ENCODE measurements around the gene ECM1. TPM values are rescaled to one million over a fixed set of nuclear protein-coding genes. Genes with fewer than 3 reads are reported as not detected.

ECM1 gene
- total and polyA plus RNA-seq, 2 donors (not counting 3 experiments of a cell fraction or from before 2014, with no cell fraction given): 7.2 to 16.6 TPM

- Histone ChIP-seq H3K9me3 (replicated peaks; ENCODE audit: control insufficient read depth, insufficient read depth, low read length) (no peaks in the 10 kb centered on the region), H2AFZ (ENCODE audit: low read depth, low read length) (no peak overlapping the region), H3K79me2 (ENCODE audit: control insufficient read depth, insufficient read depth, low read length) (no peaks in the 10 kb centered on the region), H4K20me1 (replicated peaks; ENCODE audit: control insufficient read depth, extremely low read depth, insufficient read depth, low read length) (no peaks in the 10 kb centered on the region), H3K27ac (ENCODE audit: insufficient read depth, low read depth, low read length) (no peak overlapping the region), H3K27me3 (ENCODE audit: control insufficient read depth in 2 of 2, insufficient read depth in 2 of 2, low read length in 2 of 2) (no peaks in the 10 kb centered on the region), H3K4me2 (ENCODE audit: insufficient read depth, low read length) (no peak overlapping the region), H3K36me3 (ENCODE audit: control insufficient read depth in 2 of 2, extremely low read depth in 1 of 2, insufficient read depth in 2 of 2, low read length in 2 of 2) (no peaks in the 10 kb centered on the region), H3K9ac (replicated peaks; ENCODE audit: extremely low read depth, insufficient read depth, low read length) (no peak overlapping the region), H3K4me1 (ENCODE audit: control insufficient read depth, extremely low read depth, insufficient read depth, low read length) (peaks cover 6% of the 10 kb centered on the region), H3K4me3 (replicated peaks in 1 of 3; ENCODE audit: insufficient read depth in 1 of 3, low read depth in 1 of 3, low read length in 3 of 3) (no peak overlapping the region), H3K9me1 (replicated peaks; ENCODE audit: control insufficient read depth, extremely low read depth, insufficient read depth, low read length) (no peaks in the 10 kb centered on the region)
- FAIRE-seq: no peak
- no TSS peak for BruUV-seq (replicated peaks)
- ChIA-PET POLR2A (no interaction called here), CTCF (no interaction called here)
- DNase-seq (ENCODE audit: low read depth, low spot score): no peak
- dilution Hi-C loops (cut with MboI; ENCODE audit: extremely low pct_ligation_motif_present, low sequenced_read_pairs) (no loop called here), intact Hi-C loops (cut with micrococcal nuclease) (loop anchor here (2.0 kb wide), 1 partner anchor 27 kb away; the partner anchor contains the start of gene TARS2)
- TF ChIP-seq CTCF (IDR thresholded peaks at IDR 0.05; ENCODE audit: extremely low read depth in 1 of 2, insufficient read depth in 1 of 2, low read depth in 1 of 2, low read length in 2 of 2): no peak
- TF ChIP-seq FOS (IDR thresholded peaks at IDR 0.05; ENCODE audit: borderline replicate concordance, insufficient read depth, low read length): no peak
- no peak for TF ChIP-seq JUN (IDR thresholded peaks at IDR 0.05; ENCODE audit: borderline replicate concordance, insufficient read depth, insufficient read length, low read depth)
- TF ChIP-seq GATA2 (IDR thresholded peaks at IDR 0.05; ENCODE audit: insufficient read depth, insufficient read length, low read depth, low read length): no peak
These were observed 6.4 kb downstream of the ECM1 start for GRCh38 chr1:150514260-150514659.

GRCh38 chr1:150514913-150515327, 7.0 kb downstream of the ECM1 start:
- no TSS peak for BruUV-seq (replicated peaks)
- no peak for FAIRE-seq
- POLR2A ChIA-PET: no interaction called here

More at GRCh38 chr1:150514913-150515327, 7.0 kb downstream of the ECM1 start:
- intact Hi-C loops (cut with micrococcal nuclease) (loop anchor here (1.0 to 5.0 kb wide), 4 partner anchors 17 to 148 kb away; partner anchors contain the start of gene TARS2), dilution Hi-C loops (cut with MboI; ENCODE audit: extremely low pct_ligation_motif_present, low sequenced_read_pairs) (no loop called here)
- CTCF ChIA-PET: interaction anchor here (1.0 to 3.1 kb wide), 9 partner anchors 7 to 408 kb away, joined by 3 to 24 read pairs (median 7); partner anchors contain the start of gene ECM1
- H2AFZ ChIP-seq (ENCODE audit: low read depth, low read length): peak overlapping the region; percentile 78
- H3K4me2 ChIP-seq (ENCODE audit: insufficient read depth, low read length): peak overlapping the region; percentile 67
- no peak for DNase-seq (ENCODE audit: low read depth, low spot score)
- H3K4me1 ChIP-seq (ENCODE audit: control insufficient read depth, extremely low read depth, insufficient read depth, low read length): peaks cover 6% of the 10 kb centered on the region
- TF ChIP-seq CTCF (IDR thresholded peaks at IDR 0.05; ENCODE audit: extremely low read depth in 1 of 2, insufficient read depth in 1 of 2, low read depth in 1 of 2, low read length in 2 of 2): no peak
- no peak for TF ChIP-seq GATA2 (IDR thresholded peaks at IDR 0.05; ENCODE audit: insufficient read depth, insufficient read length, low read depth, low read length)
- TF ChIP-seq FOS (IDR thresholded peaks at IDR 0.05; ENCODE audit: borderline replicate concordance, insufficient read depth, low read length): no peak
- TF ChIP-seq MAX (IDR thresholded peaks at IDR 0.05; ENCODE audit: insufficient read depth, insufficient read length): no peak
- no peak for TF ChIP-seq POLR2AphosphoS5 (IDR thresholded peaks at IDR 0.05; ENCODE audit: insufficient read depth, low read depth, low read length)
- no peak for TF ChIP-seq EZH2 (IDR thresholded peaks at IDR 0.05; ENCODE audit: borderline replicate concordance, low read depth, low read length, severe bottlenecking)
- TF ChIP-seq MYC (IDR thresholded peaks at IDR 0.05; ENCODE audit: low read depth, low read length): no peak
- no peak for TF ChIP-seq POLR2A (IDR thresholded peaks at IDR 0.05; ENCODE audit: low read depth, low read length)
- TF ChIP-seq JUN (IDR thresholded peaks at IDR 0.05; ENCODE audit: borderline replicate concordance, insufficient read depth, insufficient read length, low read depth): no peak
- peak overlapping the region; percentile 35 for H3K9ac ChIP-seq (replicated peaks; ENCODE audit: extremely low read depth, insufficient read depth, low read length)
- H3K4me3 ChIP-seq (replicated peaks in 1 of 3; ENCODE audit: insufficient read depth in 1 of 3, low read depth in 1 of 3, low read length in 3 of 3): peak overlapping the region; percentile 39 to 77 (median 48)
- H4K20me1 ChIP-seq (replicated peaks; ENCODE audit: control insufficient read depth, extremely low read depth, insufficient read depth, low read length): no peaks in the 10 kb centered on the region
- no peaks in the 10 kb centered on the region for H3K27me3 ChIP-seq (ENCODE audit: control insufficient read depth in 2 of 2, insufficient read depth in 2 of 2, low read length in 2 of 2)
- no peaks in the 10 kb centered on the region for H3K9me1 ChIP-seq (replicated peaks; ENCODE audit: control insufficient read depth, extremely low read depth, insufficient read depth, low read length)
- H3K27ac ChIP-seq (ENCODE audit: insufficient read depth, low read depth, low read length): peak overlapping the region; percentile 9
- no peaks in the 10 kb centered on the region for H3K9me3 ChIP-seq (replicated peaks; ENCODE audit: control insufficient read depth, insufficient read depth, low read length)
- H3K79me2 ChIP-seq (ENCODE audit: control insufficient read depth, insufficient read depth, low read length): no peaks in the 10 kb centered on the region
- H3K36me3 ChIP-seq (ENCODE audit: control insufficient read depth in 2 of 2, extremely low read depth in 1 of 2, insufficient read depth in 2 of 2, low read length in 2 of 2): no peaks in the 10 kb centered on the region
